ENCODE results near the gene MAP3K6. TPM values are rescaled to one million over a fixed set of nuclear protein-coding genes. Genes with fewer than 3 reads are reported as not detected.

Gene MAP3K6
- total and polyA plus RNA-seq, 2 of the 4 experiments (the other 2 are of a cell fraction), result 4.8 to 15.9 TPM

DNA sequence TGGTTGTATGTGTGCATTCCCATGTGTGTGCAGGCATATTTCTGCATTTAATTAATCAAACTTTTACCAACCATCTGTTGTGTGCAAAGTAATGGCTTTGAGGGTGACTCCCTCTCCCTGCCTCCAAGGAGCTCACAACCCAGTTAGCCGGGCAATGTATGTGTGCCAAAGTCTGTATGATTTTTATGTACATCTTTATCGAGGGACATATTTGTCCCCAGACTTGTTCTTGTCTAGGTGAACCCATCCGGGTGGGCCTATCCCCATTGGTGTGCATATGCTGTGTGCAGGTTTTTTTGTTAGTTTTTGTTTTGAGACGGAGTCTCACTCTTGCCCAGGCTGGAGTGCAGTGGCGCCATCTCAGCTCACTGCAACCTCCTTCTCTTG is 23.1 kb downstream of the MAP3K6 start:
- H2BK20ac ChIP-seq (ENCODE audit: low read depth, low read length), result no peak overlapping the region
- H3K9me3 ChIP-seq (ENCODE audit: control insufficient read depth, insufficient read depth, low read length), result no peaks in the 10 kb centered on the region
- peaks cover 15% of the 10 kb centered on the region for H3K4me1 ChIP-seq (ENCODE audit: control insufficient read depth, insufficient read depth, low read length)
- H2BK5ac ChIP-seq (ENCODE audit: low read depth, low read length, poor library complexity, severe bottlenecking), result no peak overlapping the region
- H3K56ac ChIP-seq (ENCODE audit: extremely low read depth, insufficient read depth, low read length), result no peak overlapping the region
- WGBS, 2 experiments (ENCODE audit: extremely low coverage in 2 of 2, insufficient read length in 1 of 2), result no CpG with 5 or more reads among the region's 5 CpGs
- intact Hi-C loops (cut with micrococcal nuclease) (no loop called here), dilution Hi-C loops (cut with HindIII; ENCODE audit: low sequenced_read_pairs, unreplicated experiment) (no loop called here), in situ Hi-C loops (cut with MboI; ENCODE audit: low sequenced_read_pairs) (no loop called here)
- no peaks in the 10 kb centered on the region for H3K79me1 ChIP-seq (ENCODE audit: low read depth in 1 of 2, low read length in 2 of 2)
- H4K8ac ChIP-seq (ENCODE audit: low read depth in 2 of 2, low read length in 2 of 2), result no peak overlapping the region
- H2AK9ac ChIP-seq (replicated peaks; ENCODE audit: low read depth, low read length, poor library complexity), result no peak overlapping the region
- POLR2A ChIA-PET (ENCODE audit: unreplicated experiment), result no interaction called here
- peaks cover 7% of the 10 kb centered on the region; the same call in 1 of the 2 replicates for H3K9me1 ChIP-seq (ENCODE audit: insufficient read depth, low read length)
- no peak overlapping the region for H3K9ac ChIP-seq (ENCODE audit: low read depth, low read length)
- 0 out of 2 replicates have a peak, but pooled peaks cover 2% of the 10 kb centered on the region for H3K36me3 ChIP-seq (ENCODE audit: control insufficient read depth, insufficient read depth, low read length)
- DNase-seq (no peak), ATAC-seq (ENCODE audit: low read depth) (no peak)
- CTCF ChIA-PET, result no interaction called here
- no peak overlapping the region for H4K5ac ChIP-seq (ENCODE audit: low read depth, low read length)
- no peak overlapping the region for H3K14ac ChIP-seq (replicated peaks; ENCODE audit: low read depth, low read length)
- no peaks in the 10 kb centered on the region for H3K27me3 ChIP-seq (ENCODE audit: control insufficient read depth, insufficient read depth, low read length)
- no peak overlapping the region for H3K4me3 ChIP-seq (ENCODE audit: insufficient read depth, low read depth, low read length)
- no peak for TF ChIP-seq MXI1 (IDR thresholded peaks at IDR 0.05; ENCODE audit: borderline replicate concordance, low read depth, low read length)
- TF ChIP-seq NFE2L2 (IDR thresholded peaks at IDR 0.05; ENCODE audit: low read depth, low read length), result no peak
- no peak for TF ChIP-seq RAD21 (IDR thresholded peaks at IDR 0.05; ENCODE audit: low read length)
- TF ChIP-seq BHLHE40 (IDR thresholded peaks at IDR 0.05; ENCODE audit: low read depth, low read length), result no peak
- no peak for TF ChIP-seq CHD1 (IDR thresholded peaks at IDR 0.05; ENCODE audit: low read depth, low read length)
- TF ChIP-seq MAZ (IDR thresholded peaks at IDR 0.05; ENCODE audit: borderline replicate concordance, low read depth, low read length), result no peak
- TF ChIP-seq, protein P1, sequence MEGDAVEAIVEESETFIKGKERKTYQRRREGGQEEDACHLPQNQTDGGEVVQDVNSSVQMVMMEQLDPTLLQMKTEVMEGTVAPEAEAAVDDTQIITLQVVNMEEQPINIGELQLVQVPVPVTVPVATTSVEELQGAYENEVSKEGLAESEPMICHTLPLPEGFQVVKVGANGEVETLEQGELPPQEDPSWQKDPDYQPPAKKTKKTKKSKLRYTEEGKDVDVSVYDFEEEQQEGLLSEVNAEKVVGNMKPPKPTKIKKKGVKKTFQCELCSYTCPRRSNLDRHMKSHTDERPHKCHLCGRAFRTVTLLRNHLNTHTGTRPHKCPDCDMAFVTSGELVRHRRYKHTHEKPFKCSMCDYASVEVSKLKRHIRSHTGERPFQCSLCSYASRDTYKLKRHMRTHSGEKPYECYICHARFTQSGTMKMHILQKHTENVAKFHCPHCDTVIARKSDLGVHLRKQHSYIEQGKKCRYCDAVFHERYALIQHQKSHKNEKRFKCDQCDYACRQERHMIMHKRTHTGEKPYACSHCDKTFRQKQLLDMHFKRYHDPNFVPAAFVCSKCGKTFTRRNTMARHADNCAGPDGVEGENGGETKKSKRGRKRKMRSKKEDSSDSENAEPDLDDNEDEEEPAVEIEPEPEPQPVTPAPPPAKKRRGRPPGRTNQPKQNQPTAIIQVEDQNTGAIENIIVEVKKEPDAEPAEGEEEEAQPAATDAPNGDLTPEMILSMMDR (conservative IDR thresholded peaks at IDR 0.05; ENCODE audit: low read depth, low read length), result no peak
- TF ChIP-seq FOS (IDR thresholded peaks at IDR 0.05; ENCODE audit: low read depth, low read length), result no peak
- no peak for TF ChIP-seq CEBPB (IDR thresholded peaks at IDR 0.05; ENCODE audit: low read depth, low read length)
- TF ChIP-seq MAFK (IDR thresholded peaks at IDR 0.05; ENCODE audit: low read depth, low read length), result no peak
- TF ChIP-seq RFX5 (IDR thresholded peaks at IDR 0.05; ENCODE audit: low read depth, low read length), result no peak
- TF ChIP-seq POLR2A (IDR thresholded peaks at IDR 0.05; ENCODE audit: low read depth, low read length), result no peak
- TF ChIP-seq, protein P2, sequence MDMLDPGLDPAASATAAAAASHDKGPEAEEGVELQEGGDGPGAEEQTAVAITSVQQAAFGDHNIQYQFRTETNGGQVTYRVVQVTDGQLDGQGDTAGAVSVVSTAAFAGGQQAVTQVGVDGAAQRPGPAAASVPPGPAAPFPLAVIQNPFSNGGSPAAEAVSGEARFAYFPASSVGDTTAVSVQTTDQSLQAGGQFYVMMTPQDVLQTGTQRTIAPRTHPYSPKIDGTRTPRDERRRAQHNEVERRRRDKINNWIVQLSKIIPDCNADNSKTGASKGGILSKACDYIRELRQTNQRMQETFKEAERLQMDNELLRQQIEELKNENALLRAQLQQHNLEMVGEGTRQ (IDR thresholded peaks at IDR 0.05; ENCODE audit: low read depth, low read length), result no peak
- TF ChIP-seq SMC3 (IDR thresholded peaks at IDR 0.05; ENCODE audit: low read depth, low read length), result no peak
- no peak for TF ChIP-seq RCOR1 (IDR thresholded peaks at IDR 0.05; ENCODE audit: insufficient replicate concordance, low read length)
- TF ChIP-seq, protein P3, sequence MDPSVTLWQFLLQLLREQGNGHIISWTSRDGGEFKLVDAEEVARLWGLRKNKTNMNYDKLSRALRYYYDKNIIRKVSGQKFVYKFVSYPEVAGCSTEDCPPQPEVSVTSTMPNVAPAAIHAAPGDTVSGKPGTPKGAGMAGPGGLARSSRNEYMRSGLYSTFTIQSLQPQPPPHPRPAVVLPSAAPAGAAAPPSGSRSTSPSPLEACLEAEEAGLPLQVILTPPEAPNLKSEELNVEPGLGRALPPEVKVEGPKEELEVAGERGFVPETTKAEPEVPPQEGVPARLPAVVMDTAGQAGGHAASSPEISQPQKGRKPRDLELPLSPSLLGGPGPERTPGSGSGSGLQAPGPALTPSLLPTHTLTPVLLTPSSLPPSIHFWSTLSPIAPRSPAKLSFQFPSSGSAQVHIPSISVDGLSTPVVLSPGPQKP (IDR thresholded peaks at IDR 0.05; ENCODE audit: borderline replicate concordance, low read depth, low read length), result no peak
- H3K4me2 ChIP-seq (ENCODE audit: low read depth, low read length), result no peak overlapping the region
- no TSS peak for BruUV-seq (replicated peaks)
- H3K18ac ChIP-seq (ENCODE audit: low read depth, low read length), result no peak overlapping the region
- H2BK15ac ChIP-seq (ENCODE audit: low read depth, low read length), result no peak overlapping the region
- no peak overlapping the region for H4K91ac ChIP-seq (ENCODE audit: insufficient read depth, low read depth, low read length)
- H2AK5ac ChIP-seq (ENCODE audit: low read depth, low read length), result no peak overlapping the region
- H4K20me1 ChIP-seq (ENCODE audit: insufficient read depth, low read length), result no peaks in the 10 kb centered on the region
- no peak overlapping the region for H2BK120ac ChIP-seq (ENCODE audit: low read depth, low read length)
- H3K4ac ChIP-seq (ENCODE audit: low read depth, low read length), result no peak overlapping the region
- no peak overlapping the region for H3K27ac ChIP-seq (ENCODE audit: insufficient read depth, low read length)
- no peak overlapping the region for H2AFZ ChIP-seq (replicated peaks; ENCODE audit: low read length, poor library complexity)
- no peak overlapping the region for H3K23ac ChIP-seq (ENCODE audit: low read depth, low read length)
